HG02642 (cell line): Measurements from ENCODE around the gene HRG.

Experiments used
- ATAC-seq: cut with Tn5 transposase; IDR thresholded peaks from one replicate; pipeline ENCODE4 v1.9.1; 2021; ENCODE audit warnings: mild to moderate bottlenecking; ENCODE audit not compliant: unreplicated experiment, poor library complexity

HRG gene

GRCh38 chr3:186719945-186720739 is 54.3 kb downstream of the HRG start:
- ATAC-seq: no peak

GRCh38 chr3:186722457-186722856 is 56.6 kb downstream of the HRG start:
- no peak for ATAC-seq

- no peak for ATAC-seq
These were observed 59.1 kb downstream of the HRG start for GRCh38 chr3:186724911-186725310.
